Cerebellar cortex (tissue), 1 donor: ENCODE results near the gene HDAC4.

Experiments
- DNase-seq: peaks from one replicate; pipeline ENCODE4 v3.0.0-alpha.2; 2015; ENCODE audit warnings: low spot score

The HDAC4 gene

DNA sequence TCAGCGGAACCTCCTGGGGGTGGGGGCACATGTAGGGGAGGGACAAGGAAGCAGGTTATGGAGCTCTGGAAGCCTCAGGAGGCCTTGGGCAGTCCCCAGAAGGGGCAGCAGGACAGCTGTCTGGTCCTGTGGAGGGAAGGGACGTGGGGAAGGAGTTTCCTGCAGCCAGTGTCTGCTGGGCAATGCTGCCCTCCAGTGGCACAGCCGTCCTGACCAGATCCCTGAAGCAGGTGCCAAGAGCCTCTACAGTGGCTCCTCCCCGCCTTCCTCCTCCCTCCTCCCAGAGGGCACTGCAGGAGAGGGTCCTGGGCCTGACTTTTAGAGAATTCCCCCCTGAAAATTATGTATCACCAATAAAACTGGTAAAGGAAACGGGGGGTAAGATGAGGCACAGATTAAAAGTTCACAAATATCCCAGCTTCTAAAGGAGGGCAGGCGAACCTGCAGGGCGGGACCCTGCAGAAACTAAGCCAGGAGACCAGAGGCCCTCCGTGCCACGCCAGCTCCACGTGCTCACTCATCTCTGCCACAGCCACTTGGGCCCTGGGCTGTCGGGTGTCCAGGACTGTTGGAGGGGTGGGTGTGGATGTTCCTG, 294.4 kb downstream of the HDAC4 start:
- DNase-seq = peak; percentile 51

- no peak for DNase-seq
Measured at GRCh38 chr2:239105234-239105633, 295.6 kb downstream of the HDAC4 start.

GRCh38 chr2:239104800-239105199, 296.0 kb downstream of the HDAC4 start:
- DNase-seq = no peak

DNA sequence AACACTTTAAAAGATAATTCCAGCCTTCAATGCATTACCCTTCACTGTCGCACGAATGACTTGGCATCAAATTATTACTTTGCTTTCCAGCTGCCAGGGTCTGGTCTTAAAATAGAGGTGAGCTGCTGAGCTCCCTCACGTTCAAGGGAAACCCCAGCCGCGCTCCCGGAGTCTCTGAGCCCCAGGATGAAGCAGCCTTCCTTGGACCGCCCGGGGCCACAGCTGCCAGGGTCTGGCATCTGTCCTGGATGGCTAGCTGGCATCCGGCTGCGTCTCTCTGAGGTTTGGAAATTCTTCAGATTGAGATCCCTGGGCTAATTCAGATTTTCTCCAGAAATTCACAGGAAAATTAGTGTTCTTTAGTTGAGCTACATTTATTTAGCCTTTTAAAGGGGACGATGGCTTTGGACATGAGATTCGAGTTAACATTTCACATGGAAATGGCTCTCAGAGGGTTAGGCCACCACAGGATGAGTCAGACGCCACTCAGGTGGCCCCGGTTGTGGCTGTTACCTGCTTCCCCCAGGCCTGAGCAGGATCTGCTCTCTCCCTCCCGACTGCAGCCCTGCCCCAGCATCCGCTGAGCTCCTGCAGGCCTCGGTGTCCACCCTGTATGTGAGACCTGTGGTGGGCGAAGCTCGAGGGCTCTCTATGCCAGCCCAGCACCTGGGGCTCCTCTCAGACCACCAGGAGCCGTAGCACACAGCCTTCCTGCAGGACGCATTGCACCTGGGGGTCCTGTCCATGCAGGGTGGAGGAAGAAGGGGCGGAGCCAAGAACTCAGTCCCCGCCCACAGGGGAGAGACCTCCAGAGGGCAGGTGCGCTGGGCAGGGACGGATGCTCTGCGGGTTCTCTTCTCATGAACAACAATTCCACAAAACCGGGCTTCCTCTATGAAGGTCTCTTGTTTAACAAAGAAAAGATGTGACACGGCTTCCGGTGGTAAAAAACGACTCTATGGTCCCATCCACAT, 297.4 kb downstream of the HDAC4 start:
- DNase-seq = no peak

DNA sequence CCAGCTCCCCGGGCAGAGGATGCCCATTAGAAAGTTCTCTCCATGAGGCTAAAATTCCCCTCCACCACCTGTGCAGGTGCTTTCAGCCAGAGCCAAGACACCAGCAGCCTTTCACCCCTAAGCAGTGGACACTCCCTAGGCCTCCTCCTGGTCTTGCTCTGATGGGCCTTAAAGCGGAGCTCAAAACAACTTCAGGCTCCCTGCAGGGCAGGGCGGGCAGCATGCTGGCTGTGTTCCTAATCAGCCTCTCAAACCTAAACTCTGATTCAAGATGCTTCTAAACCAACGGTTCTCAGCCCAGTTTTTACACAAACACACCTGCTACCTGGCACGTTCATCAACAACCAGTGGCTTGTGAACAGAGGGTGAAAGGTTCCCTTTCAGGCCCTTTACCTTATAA, 298.6 kb downstream of the HDAC4 start:
- no peak for DNase-seq

GRCh38 chr2:239101807-239102206, 299.0 kb downstream of the HDAC4 start:
- no peak for DNase-seq

- DNase-seq = no peak
Measured at GRCh38 chr2:239101071-239101470, 299.7 kb downstream of the HDAC4 start.

DNA sequence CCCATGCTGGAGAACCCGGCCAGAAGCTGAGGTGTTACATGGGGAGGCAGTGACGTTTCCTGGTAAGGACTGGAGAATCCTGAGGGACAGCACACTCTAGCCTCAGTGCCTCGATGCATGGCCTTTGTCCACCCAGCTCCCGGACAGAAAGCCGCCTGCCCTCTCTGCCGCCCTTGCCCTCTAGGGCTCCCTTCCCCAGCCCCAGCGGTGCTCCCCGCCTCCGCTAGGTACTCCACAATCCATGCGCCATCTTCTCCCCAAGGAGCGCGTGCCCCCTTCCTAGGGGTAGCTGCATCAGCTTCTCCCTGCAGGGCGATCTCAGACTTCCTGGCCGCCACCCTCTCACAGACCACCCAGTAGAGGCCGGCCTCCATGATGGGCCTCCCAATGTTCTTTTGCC, 301.3 kb downstream of the HDAC4 start:
- no peak for DNase-seq

- DNase-seq = peak; percentile 23
Measured at GRCh38 chr2:239098288-239098970, 302.4 kb downstream of the HDAC4 start.

- no peak for DNase-seq
Measured at GRCh38 chr2:239097428-239097696, 303.5 kb downstream of the HDAC4 start.

- DNase-seq = no peak
Measured at GRCh38 chr2:239096676-239097427, 304.0 kb downstream of the HDAC4 start.

DNA sequence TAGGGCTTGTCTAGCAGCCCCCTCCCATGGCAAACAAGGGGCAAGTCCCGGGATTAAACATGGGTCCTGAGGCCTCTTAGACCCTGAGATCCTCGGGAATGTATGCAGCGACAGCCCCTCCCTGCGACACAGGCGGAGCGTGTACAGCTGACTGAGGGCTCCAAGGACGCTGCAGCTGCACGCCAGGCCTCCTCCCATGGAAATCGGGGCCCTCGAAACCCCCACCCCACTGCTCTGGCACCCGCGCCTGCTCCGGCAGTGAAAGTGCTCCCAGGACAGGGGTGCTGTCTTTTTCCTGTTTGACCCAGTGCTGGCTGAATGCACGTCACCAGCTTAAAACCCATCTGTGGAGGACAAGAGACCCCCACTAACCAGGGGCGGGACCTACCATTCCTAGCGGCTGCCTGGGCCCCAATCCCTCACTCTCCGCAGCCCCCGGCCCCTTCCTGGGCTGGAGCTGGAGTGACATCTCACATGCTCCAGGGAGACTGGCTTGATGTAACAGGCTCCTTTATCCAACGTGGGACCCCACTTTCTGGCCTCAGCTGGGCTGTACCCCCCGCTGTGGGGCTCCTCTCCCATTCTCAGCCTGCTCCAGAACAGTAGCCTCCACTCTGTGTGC, 305.2 kb downstream of the HDAC4 start:
- no peak for DNase-seq

GRCh38 chr2:239094867-239095266, 306.0 kb downstream of the HDAC4 start:
- DNase-seq = no peak

DNA sequence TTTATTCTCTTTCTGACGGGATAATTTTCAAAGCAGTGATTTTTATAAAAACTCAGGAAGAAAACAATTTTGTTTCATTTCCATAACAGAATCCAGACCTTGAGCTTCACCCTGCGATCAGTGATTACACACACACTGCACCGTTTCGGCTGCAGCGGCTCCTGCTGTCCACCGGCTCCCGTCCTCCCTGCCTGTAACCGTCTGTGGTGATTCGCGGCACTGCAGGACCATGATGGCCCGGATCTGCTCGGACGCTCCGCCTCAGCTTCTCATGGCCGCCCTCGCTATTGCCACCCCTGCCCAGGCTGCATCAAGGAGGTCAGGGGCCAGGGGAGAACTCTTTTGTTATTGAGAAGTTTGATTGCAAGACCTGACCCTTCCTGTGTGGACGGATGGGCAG, 306.9 kb downstream of the HDAC4 start:
- DNase-seq = no peak

- DNase-seq = no peak
Measured at GRCh38 chr2:239093542-239093941, 307.3 kb downstream of the HDAC4 start.

- DNase-seq = peak; percentile 11
Measured at GRCh38 chr2:239092571-239093294, 308.1 kb downstream of the HDAC4 start.

GRCh38 chr2:239089884-239090283, 310.9 kb downstream of the HDAC4 start:
- no peak for DNase-seq

DNA sequence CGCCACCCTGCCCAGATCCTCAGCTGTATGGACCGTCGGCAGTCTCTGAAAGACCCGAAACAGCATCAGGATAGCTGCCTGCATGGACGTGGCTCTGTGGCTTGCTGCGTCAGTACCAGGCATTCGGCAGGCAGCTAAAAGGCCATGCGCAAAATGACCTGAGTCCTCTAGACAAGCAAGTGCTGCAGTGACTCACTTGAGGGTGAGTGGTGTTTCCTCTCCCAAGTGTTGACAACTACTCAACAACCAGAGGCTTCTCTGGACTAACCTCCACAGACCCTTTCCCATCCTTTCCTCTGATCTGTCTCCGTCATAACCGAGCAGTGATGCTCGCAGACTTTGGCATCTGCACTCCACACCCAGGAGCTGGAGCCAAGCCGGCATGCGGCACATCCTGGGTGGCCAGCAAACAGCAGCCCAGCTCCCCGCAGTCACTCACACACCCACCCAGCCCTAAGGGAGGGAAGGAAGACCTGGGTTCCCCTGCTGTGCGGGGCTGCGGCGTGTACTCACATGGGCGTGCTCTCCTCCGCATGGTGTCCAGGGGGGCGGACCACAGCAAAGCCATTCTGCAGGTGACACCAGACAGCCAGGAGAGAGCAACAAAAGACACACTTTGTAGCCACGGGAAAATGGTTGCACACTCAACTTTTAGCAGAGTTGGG, 313.6 kb downstream of the HDAC4 start:
- DNase-seq = no peak

GRCh38 chr2:239086325-239087020, 314.3 kb downstream of the HDAC4 start:
- DNase-seq = no peak
